Upper lobe of left lung (tissue), 4 donors: Measurements from ENCODE around the gene NEURL2.

Source experiments
- CTCF ChIP-seq, 6 experiments: fragments of 450-650 bp in 4 of 6; fragments of 200-600 bp in 2 of 6; sonication (generic) in 2 of 6; IDR thresholded peaks; one replicate each; pipeline ENCODE4 v1.5.1; 2016 to 2019; ENCODE audit warnings: antibody characterized with exemption in 6 of 6
- EP300 ChIP-seq, 4 donors: sonication (generic); formaldehyde crosslinking; IDR thresholded peaks; one replicate each; pipeline ENCODE4 v1.5.1; 2017; ENCODE audit warnings: antibody characterized with exemption in 4 of 4, control low read depth in 2 of 4
- POLR2A ChIP-seq, 4 donors: fragments of 450-650 bp; IDR thresholded peaks; one replicate each; pipeline ENCODE4 v1.5.1; 2016 to 2017; ENCODE audit warnings: antibody characterized with exemption in 4 of 4, mild to moderate bottlenecking in 2 of 4
- POLR2AphosphoS5 ChIP-seq, 2 donors: sonication (generic); formaldehyde crosslinking; IDR thresholded peaks; one replicate each; pipeline ENCODE4 v1.5.1; 2017; ENCODE audit warnings: antibody characterized with exemption in 2 of 2

GRCh38 chr20:45899046-45899835 is 8.2 kb upstream of the NEURL2 start:
- TF ChIP-seq CTCF (IDR thresholded peaks at IDR 0.05) (no peak), POLR2A (IDR thresholded peaks at IDR 0.05) (peak in 1 of 4 donors; percentile 6), POLR2AphosphoS5 (IDR thresholded peaks at IDR 0.05) (no peak), EP300 (IDR thresholded peaks at IDR 0.05) (no peak)
